SK-MEL-5 (cell line): ENCODE measurements around the gene FGF7. TPM values are rescaled to one million over a fixed set of nuclear protein-coding genes. Genes with fewer than 3 reads are reported as not detected.

Experiments used
- total RNA-seq: library from RNA; depleted of rRNA; stranded (reverse); fragments of >200 nt; shearing (Covaris generic); gene quantifications from 2 replicates; pipeline ENCODE4 v1.2.3, GENCODE V29; 2014; rRNA removed

Gene FGF7
- total RNA-seq, 1 experiment from 2014 or later: 20.3 TPM

Other genes with a start within 250 kb of the FGF7 start
- gene FAM227B, start 197.6 kb downstream of the FGF7 start, total RNA-seq: 2.6 and 3.2 TPM in 2 replicates
- gene DTWD1, start 197.8 kb downstream of the FGF7 start, total RNA-seq: 20.5 and 29.6 TPM in 2 replicates